ENCODE data around the gene TTYH1.

GRCh38 chr19:54427586-54427985 is 12.3 kb downstream of the TTYH1 start:
- TF ChIP-seq CTCF (IDR thresholded peaks at IDR 0.05) (no peak), POLR2A (IDR thresholded peaks at IDR 0.05) (no peak)
